Measurements from ENCODE around the gene RHOJ.
A peak's percentile ranks its signal among the peaks of the same experiment; 100 is the strongest.

Gene RHOJ

GRCh38 chr14:63203618-63204406 is 431 bp upstream of the RHOJ start:
- no peak overlapping the region for H3K4me3 ChIP-seq (ENCODE audit: low read depth, low read length)
- no peak for TF ChIP-seq CTCF (IDR thresholded peaks at IDR 0.05; ENCODE audit: insufficient read depth, low read depth, low read length, missing control alignments)
- peak; percentile 11 for DNase-seq (ENCODE audit: low read depth)

- H3K4me3 ChIP-seq (ENCODE audit: low read depth, low read length): no peak overlapping the region
- no peak for DNase-seq (ENCODE audit: low read depth)
- TF ChIP-seq CTCF (IDR thresholded peaks at IDR 0.05; ENCODE audit: insufficient read depth, low read depth, low read length, missing control alignments): no peak
Measured at GRCh38 chr14:63205044-63205575, 867 bp downstream of the RHOJ start.

- no peak for TF ChIP-seq CTCF (IDR thresholded peaks at IDR 0.05; ENCODE audit: insufficient read depth, low read depth, low read length, missing control alignments)
- no peak overlapping the region for H3K4me3 ChIP-seq (ENCODE audit: low read depth, low read length)
Measured at GRCh38 chr14:63205866-63206265, 1.6 kb downstream of the RHOJ start.

GRCh38 chr14:63209160-63209559 is 4.9 kb downstream of the RHOJ start:
- DNase-seq (ENCODE audit: low read depth): no peak
- no peak overlapping the region for H3K4me3 ChIP-seq (ENCODE audit: low read depth, low read length)
- TF ChIP-seq CTCF (IDR thresholded peaks at IDR 0.05; ENCODE audit: insufficient read depth, low read depth, low read length, missing control alignments): no peak

More at GRCh38 chr14:63205866-63206265, 1.6 kb downstream of the RHOJ start:
- no peak for DNase-seq (ENCODE audit: low read depth)

GRCh38 chr14:63210812-63211211 is 6.6 kb downstream of the RHOJ start:
- H3K4me3 ChIP-seq (ENCODE audit: low read depth, low read length): no peak overlapping the region
- DNase-seq (ENCODE audit: low read depth): no peak
- TF ChIP-seq CTCF (IDR thresholded peaks at IDR 0.05; ENCODE audit: insufficient read depth, low read depth, low read length, missing control alignments): no peak

GRCh38 chr14:63212209-63212608 is 8.0 kb downstream of the RHOJ start:
- DNase-seq (ENCODE audit: low read depth): no peak
- H3K4me3 ChIP-seq (ENCODE audit: low read depth, low read length): no peak overlapping the region
- no peak for TF ChIP-seq CTCF (IDR thresholded peaks at IDR 0.05; ENCODE audit: insufficient read depth, low read depth, low read length, missing control alignments)

Measured in GM12865 (cell line).